T-helper 1 cell treated with Interleukin-12 subunit alpha and Interleukin-12 subunit beta and Interleukin-4 antibody, amounts not matched to agents 30 ng/mL and 1 ng/mL, for 36 hours (primary cell): ENCODE results near the gene LXN. TPM values are rescaled to one million over a fixed set of nuclear protein-coding genes. Genes with fewer than 3 reads are reported as not detected.
"Not testable (repeated sequence)": the region's sequence is repeated elsewhere in the genome, so short reads cannot be mapped to it uniquely, and the experiment has no call there.

Source experiments
- intact Hi-C: fragments of 100-400 bp; cut with micrococcal nuclease; formaldehyde crosslinking; loops from one replicate; pipeline ENCODE4 v1.15.1; 2024
- total RNA-seq: library from RNA; stranded (reverse); gene quantifications from 2 replicates; pipeline ENCODE4 v1.2.3, GENCODE V29; 2022

Gene LXN
- 12.0 and 13.1 TPM in 2 replicates for total RNA-seq

GRCh38 chr3:158672215-158673176, at the start of gene LXN:
Gene LXN (minus strand): TSS chr3:158672648. CDS start chr3:158672478, 170 bp downstream.
- intact Hi-C loops = loop anchor here (1.0 to 5.0 kb wide), 5 partner anchors 13 to 129 kb away; no protein-coding TSS in a partner anchor

GRCh38 chr3:158722108-158722507, 49.7 kb upstream of the LXN start:
- intact Hi-C loops = no loop called here

- intact Hi-C loops = no loop called here
Measured at GRCh38 chr3:158718490-158719170, 46.2 kb upstream of the LXN start.

- intact Hi-C loops = no loop called here
Measured at GRCh38 chr3:158717576-158717975, 45.1 kb upstream of the LXN start.

GRCh38 chr3:158713094-158713499, 40.6 kb upstream of the LXN start:
- intact Hi-C loops = no loop called here

- intact Hi-C loops = no loop called here
Measured at GRCh38 chr3:158712443-158712842, 40.0 kb upstream of the LXN start.

- intact Hi-C loops = no loop called here
Measured at GRCh38 chr3:158711886-158712285, 39.4 kb upstream of the LXN start.

GRCh38 chr3:158710601-158711000, 38.2 kb upstream of the LXN start:
- intact Hi-C loops = no loop called here

GRCh38 chr3:158709666-158710083, 37.2 kb upstream of the LXN start:
- intact Hi-C loops = no loop called here

GRCh38 chr3:158703566-158703965, 31.1 kb upstream of the LXN start:
- intact Hi-C loops = loop anchor here (5.0 kb wide), 1 partner anchor 1974 kb away; the partner anchor contains the start of gene ARL14

- intact Hi-C loops = loop anchor here (5.0 kb wide), 1 partner anchor 1974 kb away; the partner anchor contains the start of gene ARL14
Measured at GRCh38 chr3:158702815-158703481, 30.5 kb upstream of the LXN start.

- intact Hi-C loops = loop anchor here (5.0 kb wide), 1 partner anchor 1976 kb away; the partner anchor contains the start of gene ARL14
Measured at GRCh38 chr3:158701420-158702065, 29.1 kb upstream of the LXN start.

GRCh38 chr3:158700559-158700958, 28.1 kb upstream of the LXN start:
- intact Hi-C loops = loop anchor here (5.0 kb wide), 1 partner anchor 1977 kb away; the partner anchor contains the start of gene ARL14

GRCh38 chr3:158696618-158697017, 24.2 kb upstream of the LXN start:
- intact Hi-C loops = no loop called here

GRCh38 chr3:158693866-158694456, 21.5 kb upstream of the LXN start:
- intact Hi-C loops = not testable (repeated sequence)

- intact Hi-C loops = no loop called here
Measured at GRCh38 chr3:158685159-158685558, 12.7 kb upstream of the LXN start.

- intact Hi-C loops = no loop called here
Measured at GRCh38 chr3:158683230-158683962, 10.9 kb upstream of the LXN start.

GRCh38 chr3:158680861-158681260, 8.4 kb upstream of the LXN start:
- intact Hi-C loops = no loop called here

- intact Hi-C loops = no loop called here
Measured at GRCh38 chr3:158679547-158680000, 7.1 kb upstream of the LXN start.

- intact Hi-C loops = no loop called here
Measured at GRCh38 chr3:158678687-158679086, 6.2 kb upstream of the LXN start.
